ENCODE results near the gene ZNF837.
"Not testable (repeated sequence)": the region's sequence is repeated elsewhere in the genome, so short reads cannot be mapped to it uniquely, and the experiment has no call there.

The ZNF837 gene

DNA sequence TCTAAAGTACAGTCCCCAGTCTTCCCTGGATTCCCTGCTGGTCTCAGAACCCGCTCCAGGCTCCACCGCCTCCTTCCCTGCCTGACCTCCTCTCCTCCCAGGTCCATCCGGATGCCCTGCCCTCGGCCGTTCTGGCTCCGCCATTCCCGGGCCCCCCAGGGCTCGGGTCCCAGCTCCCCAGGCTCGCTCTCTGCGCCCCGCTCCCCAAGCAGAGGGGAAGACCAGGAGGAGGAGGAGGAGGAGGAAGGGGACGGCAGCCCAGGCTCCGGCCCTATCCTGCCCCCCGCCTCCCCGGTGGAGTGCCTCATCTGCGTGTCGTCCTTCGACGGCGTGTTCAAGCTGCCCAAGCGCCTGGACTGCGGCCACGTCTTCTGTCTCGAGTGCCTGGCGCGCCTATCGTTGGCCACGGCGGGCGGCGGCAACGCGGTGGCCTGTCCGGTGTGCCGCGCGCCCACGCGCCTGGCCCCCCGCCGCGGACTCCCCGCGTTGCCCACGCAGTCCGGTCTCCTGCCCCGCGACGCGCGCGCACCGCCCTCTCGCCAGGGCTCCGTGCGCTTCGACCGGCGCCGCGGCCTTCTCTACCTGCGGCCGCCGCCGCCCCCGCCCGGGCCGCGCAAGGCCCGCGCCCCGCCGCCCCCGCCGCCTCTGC is 15.3 kb upstream of the ZNF837 start:
- no peak for DNase-seq (ENCODE audit: low spot score)

DNA sequence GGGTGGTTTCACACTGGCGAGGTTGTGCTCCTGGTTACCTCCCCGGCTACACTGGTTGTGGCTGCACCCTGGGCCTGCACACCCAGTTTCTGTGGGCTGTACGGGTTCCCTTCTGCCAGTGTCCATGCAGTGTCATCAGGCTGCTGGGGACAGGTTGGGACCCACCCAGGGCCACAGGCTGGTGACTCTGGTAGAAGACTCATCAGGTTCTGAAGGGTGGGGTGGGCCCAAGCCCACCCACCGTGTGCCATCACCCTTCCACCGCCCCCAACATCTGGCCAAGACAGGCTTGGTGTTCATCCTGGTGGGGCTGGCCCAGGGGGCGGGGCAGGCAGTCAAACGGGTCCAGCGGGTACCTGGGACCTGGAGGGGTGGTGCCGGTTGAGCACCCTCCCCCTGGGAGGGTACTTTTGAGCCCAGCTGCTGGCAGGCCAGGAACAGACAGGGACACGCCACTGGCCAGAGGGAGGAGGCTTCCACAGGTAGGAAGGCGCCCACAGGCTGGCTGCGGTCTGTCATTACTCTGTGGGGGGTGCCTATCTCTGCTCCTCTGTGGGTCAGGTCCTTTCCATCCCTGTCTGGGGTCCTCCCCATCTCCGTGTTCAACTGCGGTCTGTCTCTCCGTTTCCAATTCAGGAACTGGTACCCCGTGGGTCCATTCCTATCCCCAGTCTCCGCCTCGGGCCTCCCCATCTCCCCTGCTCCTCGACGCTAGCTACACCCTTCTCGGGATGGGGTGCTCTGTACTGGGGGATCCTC is 14.6 kb upstream of the ZNF837 start, which contains the start of gene RNF225:
Gene RNF225 (plus strand): TSS at position 437 of the 759 bp plus-strand sequence. CDS start 434 bp downstream, outside the sequence.
- no peak for DNase-seq (ENCODE audit: low spot score)

DNA sequence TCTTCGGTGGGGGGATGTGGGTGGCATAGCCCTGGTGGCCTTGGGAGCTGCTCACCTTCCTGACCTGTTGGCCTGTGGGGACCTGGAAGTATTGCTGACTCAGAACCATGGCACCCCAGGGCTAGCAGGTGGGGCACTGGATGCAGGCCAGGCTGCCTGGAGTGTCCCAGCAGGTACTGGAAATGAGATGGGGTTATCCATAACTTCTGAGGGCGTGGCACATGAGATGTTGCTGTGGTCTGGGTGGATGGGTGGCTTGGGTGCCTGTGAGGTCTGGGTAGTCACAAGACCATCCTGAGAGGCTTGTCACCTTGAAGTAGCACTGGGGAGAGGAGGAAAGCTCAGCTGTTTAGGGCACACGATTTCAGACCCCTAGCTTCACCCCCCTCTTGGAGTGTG is 14.0 kb upstream of the ZNF837 start:
- DNase-seq (ENCODE audit: low spot score): no peak

DNA sequence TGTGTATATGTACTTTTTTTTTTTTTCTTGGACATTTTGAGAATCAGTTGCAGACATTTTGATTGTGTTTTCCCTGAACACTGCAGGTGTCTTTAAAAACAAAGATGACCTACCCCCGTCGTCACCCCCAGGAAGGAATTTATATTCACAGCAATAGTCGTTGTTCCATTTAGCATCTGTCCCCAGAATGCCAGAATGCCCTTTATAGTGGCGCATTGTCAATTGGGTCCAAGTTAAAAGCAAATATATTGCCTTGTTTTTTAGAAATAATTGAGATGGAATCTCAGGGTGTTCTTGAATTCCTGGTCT is 12.8 kb upstream of the ZNF837 start:
- no peak for DNase-seq (ENCODE audit: low spot score)

DNA sequence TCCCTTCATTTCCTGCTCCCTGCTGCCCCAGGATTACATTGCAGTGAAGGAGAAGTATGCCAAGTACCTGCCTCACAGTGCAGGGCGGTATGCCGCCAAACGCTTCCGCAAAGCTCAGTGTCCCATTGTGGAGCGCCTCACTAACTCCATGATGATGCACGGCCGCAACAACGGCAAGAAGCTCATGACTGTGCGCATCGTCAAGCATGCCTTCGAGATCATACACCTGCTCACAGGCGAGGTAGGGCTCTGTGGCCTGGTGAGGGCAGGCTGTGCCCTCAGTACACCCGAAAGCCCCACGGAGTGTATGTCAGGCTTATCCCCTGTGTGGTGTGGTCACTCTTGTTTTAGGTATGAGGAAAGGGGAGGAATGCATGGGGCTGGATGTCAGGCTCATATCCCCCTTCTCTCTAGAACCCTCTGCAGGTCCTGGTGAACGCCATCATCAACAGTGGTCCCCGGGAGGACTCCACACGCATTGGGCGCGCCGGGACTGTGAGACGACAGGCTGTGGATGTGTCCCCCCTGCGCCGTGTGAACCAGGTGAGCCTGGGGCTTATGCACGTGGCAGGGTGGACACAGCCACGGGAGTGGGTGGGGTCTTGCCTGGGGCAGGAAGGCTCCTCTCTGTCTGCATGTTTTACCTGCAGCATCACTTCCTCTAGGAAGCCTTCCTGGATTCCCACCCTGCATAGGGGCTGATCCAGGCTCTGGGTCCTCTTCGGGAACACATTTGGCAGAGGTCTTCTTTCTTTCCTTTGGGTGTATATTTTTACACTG is 12.3 kb upstream of the ZNF837 start:
- DNase-seq (ENCODE audit: low spot score): no peak

DNA sequence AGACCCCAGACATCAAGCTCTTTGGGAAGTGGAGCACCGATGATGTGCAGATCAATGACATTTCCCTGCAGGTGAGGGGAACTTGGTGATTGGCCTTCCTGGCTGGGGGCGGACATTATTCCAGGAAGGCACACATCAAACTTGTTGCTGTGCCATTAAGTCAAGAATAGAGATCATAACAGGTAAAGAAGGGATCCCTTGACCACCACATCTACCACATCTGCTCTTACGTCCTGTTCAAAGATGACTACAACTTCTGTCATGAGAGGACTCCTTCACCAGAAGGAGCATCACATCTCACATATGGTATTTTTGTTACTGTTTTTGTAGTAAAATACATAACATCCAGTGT is 7.3 kb upstream of the ZNF837 start:
- DNase-seq (ENCODE audit: low spot score): no peak

DNA sequence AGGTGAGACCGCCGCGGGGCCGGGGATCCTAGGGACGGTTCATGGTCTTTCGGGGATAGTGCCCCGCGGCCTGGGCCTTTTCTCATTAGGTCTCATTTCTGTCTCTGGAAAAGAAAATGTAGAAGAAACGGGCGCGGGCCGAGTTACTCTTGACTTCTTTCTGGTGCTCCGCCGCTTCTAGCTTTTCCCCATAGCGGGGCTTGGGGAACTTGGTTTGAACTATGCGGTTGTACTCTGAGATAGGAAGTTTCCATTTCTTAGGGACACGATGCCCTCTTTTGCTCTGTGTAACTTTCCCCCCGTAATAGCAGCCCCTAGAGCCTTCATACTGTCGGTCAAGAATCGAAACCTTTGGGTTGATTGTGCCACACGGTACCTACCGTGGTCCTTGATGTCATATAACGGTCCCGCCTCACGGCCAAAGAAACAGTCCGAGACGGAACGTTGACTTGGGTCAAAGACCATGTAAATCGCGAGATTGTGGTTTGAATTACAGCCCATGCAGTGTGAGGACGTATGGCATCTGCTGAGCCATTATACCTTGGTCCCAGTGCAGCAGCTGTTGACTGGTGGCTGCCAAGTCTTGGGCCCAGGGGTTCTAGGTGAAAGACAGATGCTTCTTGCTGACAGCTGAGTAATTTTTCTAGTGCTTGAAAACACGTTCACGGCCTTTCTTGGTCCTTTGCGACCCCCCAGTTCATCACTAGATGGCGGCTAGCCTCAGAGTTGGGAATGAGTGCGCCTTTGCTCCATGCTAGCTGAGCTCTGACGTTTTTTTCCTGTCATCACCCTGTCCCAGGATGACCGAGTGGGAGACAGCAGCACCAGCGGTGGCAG is 6.7 kb upstream of the ZNF837 start:
- DNase-seq (ENCODE audit: low spot score): no peak

DNA sequence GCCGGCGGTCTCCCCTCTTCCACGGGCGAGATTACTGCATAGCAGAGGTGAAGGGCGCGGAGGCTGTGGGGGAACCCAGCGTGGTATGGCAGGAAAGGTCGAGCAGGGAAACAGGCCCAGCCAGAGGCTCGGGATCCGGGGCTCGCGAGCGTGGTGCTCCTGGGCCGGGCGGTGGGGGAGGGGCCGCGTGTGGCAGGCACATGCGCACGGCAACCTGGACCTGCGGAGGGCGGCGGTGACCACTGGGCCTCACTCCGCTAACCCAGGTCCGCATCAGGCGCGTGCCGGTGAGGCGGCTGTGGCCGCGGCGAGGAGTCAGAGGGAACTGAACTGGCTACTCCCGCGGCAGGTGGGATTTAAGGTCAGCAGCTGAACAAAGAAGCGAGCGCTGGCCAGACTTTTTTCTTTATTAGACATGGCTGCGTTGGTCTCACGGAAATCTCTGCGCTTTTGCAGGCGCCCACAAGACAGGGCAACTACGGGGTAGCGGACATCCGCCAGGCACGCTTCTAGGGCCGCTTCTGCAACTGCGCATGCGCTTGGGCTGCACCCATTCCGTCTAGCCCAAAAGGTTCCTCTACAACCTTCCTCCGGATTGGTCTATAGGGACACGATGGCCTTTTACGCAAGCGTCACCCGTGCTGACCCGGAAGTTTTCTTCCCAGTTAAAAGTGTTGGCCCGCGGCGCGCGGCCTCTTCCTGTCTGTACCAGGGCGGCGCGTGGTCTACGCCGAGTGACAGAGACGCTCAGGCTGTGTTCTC is 5.9 kb upstream of the ZNF837 start, which contains the start of gene RPS5:
Gene RPS5 (plus strand): TSS at position 694 of the 762 bp plus-strand sequence. CDS start 869 bp downstream, outside the sequence.
- DNase-seq (ENCODE audit: low spot score): peak; percentile 99

DNA sequence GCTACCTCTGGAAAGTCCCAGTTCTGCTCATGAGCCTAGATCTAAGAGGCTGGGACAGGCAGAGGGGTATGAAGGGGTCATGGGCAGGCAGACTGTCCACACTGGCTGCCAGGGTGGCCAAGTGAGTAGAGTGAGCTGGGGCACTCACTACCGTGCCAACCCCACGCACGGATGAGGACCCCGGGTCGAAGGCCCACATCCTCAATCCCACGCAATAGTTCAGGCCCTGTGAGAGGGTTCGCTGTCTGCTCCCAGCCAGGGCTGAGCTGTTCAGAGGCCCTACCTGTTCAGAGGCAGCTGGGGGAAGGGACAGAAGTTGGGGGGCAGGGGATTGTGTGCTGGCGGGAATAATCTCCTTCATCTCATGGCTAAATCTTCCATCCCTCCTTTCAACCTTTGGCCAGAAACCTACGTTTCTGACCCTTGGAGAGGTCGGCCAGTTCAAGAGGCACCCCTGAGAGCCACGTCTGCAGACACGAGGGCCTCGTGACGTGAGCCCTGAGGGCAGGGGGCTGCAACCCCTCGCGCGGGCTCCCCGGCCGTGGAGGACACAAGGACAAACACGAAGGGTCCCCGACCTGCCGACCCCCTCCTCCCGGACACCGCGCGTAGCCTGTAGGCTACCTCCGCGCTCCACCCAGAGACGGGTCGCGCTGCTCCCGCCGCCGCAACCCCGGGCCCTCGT is 5.2 kb upstream of the ZNF837 start:
- DNase-seq (ENCODE audit: low spot score): no peak

DNA sequence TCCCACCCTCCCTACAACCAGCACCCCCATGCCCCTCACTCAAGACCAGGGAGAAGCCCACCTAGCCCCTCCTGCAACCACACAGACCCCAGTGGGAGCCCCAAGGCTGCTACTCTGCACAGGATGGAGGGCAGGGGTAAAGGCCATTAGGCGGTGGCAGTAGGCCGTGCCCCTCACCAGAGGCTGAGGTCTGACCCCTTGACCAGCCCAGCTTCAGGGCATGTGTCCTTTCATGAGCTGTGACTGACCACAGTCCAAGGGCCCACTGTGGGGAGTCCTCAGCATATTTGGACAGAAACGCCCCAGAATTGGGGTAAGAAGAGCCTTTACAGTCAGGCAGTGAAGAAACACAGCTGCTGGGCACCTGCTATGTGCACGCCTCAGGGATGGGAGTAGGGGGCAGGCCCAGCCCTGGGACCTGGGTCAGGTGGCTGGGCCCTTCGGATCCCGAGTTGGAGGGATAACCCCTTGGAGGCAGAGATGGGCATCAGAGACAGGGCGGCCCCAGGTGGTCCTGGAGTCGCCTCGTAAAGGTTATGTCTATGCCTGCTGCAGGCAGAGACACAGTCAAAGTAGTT is 4.6 kb upstream of the ZNF837 start:
- DNase-seq (ENCODE audit: low spot score): no peak

DNA sequence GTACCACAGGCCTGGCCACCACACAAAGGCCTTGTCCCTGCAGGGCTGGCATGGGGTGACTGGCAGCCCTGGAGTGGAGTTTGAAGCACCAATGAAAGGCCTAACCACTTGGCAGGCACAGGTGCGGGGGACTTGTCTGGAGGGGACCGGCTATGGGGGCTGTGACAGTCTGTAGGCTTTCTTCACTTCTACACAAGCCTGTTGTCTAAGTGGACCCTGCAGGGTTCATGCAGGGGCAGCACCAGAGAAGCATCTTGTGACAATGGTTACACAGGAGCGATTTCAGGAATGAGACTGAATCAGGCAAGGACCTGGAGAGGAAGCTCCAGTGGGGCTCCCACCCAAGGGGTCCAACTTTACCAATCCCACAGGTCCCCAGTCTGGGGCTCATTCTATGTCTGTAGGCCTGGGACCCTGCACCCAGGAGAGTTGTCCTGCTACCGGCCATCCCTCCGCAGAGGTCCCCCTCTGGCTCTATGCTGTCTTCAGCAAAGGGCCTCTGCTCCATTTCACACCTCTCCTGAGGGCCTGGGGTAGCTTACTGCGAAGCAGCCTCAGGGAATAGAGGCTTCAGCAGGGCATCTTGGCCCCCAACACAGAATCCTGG is 2.3 kb upstream of the ZNF837 start:
- no peak for DNase-seq (ENCODE audit: low spot score)

DNA sequence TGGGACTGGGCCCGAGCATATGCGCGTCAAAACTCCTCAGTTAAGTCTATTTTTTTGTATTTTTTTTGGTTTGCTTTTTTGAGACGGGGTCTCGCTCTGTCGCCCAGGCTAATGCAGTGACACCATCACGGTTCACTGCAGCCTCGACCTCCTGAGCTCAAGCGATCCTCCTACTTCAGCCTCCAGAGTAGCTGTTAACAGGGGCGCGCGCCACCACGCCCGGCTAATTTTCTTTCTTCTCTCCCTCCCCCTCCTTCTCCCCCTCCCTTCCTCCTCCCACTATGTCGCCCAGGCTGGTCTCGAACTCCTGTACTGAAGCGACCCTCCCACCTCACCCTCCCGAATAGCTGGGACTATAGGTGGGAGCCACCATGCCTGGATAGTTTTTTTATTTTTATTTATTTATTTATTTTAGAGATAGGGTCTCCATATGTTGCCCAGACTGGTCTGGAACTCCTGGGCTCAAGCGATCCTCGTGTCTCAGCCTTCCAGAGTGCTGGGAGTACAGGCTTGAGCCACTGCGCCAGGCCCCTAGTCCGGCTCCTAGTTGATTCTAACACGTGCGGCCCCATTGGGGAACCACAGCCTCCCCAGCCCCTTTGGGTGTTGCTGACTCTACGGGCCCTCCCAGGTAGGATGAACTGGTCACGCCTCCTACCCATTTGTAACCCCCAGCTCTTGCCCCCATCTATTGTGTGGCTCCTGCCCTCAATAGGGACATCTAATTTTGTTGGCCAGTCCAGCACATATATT is 806 bp upstream of the ZNF837 start:
- DNase-seq (ENCODE audit: low spot score): no peak

DNA sequence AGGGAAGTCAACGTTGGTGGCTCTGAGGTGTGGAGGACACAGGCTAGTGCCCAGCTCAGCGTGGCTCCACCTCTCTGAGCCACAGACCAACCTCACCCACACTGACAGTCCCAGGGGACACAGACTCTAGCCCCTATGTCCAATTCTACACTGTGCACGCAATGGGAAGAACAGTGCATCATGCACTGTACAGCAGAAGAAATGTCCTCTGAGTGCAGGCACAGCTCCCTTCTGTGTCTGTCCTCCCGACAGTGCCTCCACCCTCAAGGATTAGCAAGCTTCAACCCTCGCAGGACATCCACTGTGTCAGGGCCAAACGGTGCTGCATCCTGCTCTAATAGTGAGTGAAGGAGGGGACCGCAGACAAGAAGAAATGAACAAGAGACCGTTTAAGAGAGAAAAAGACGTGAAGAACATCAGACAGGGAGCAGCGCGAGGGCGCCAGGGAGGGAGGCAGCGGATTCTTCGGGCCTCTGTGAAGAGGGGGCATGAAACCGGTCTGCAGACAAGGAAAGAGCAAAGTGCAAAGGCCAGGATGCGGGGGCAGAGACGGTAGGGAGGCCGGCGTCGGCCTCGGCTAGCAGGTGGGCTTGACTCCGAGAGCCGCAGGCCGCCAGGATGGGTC is 681 bp downstream of the ZNF837 start:
- peak; percentile 26 for DNase-seq (ENCODE audit: low spot score)

DNA sequence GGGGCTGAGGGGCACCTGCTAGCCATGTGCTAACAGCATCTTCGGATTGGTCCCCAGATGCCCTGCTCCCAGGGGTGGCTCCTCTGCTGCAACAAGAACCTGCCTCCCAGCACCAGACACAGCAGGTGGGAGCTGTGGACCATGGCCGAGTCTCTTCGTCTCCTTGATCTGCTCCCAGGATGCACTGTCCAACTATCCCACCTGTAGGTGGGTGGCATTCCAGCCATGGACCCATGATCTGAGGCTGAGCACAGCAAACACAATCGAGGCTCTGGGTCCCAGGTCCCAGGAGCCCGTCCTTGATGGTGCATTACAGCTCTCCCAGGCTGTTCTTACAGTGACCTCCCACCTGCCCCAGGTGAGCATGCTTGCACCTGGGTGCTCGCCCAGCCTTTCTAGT is 1.6 kb downstream of the ZNF837 start:
- DNase-seq (ENCODE audit: low spot score): no peak

DNA sequence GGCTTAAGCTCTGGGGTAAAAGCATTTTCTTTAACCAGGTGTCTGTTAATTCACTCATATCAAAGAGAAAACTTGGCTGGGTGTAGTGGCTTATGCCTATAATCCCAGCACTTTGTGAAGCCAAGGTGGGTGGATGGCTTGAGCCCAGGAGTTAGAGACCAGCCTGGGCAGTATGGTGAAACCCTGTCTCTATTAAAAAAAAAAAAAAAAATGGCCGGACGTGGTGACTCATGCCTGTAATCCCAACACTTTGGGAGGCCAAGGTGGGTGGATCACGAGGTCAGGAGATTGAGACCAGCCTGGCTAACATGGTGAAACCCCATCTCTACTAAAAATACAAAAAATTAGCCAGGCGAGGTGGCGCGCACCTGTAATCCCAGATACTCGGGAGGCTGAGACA is 4.1 kb downstream of the ZNF837 start:
- DNase-seq (ENCODE audit: low spot score): not testable (repeated sequence)

DNA sequence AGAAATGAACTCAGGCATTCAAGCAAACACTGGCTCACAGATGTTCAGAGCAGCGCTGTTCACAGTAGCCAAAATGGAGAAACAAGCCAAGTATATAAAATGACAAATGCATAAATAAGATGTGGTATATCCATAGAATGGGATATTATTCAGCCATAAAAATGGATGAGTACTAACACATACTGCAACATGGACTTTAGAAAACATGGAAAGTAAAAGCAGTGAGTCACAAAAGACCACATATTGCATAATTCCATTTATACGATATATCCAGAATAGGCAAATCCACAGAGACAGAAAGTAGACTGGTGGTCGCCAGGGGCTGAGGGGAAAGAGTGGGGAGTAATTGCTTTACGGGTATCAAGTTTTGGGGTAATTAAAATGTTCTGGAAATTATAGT is 6.6 kb downstream of the ZNF837 start:
- DNase-seq (ENCODE audit: low spot score): no peak

DNA sequence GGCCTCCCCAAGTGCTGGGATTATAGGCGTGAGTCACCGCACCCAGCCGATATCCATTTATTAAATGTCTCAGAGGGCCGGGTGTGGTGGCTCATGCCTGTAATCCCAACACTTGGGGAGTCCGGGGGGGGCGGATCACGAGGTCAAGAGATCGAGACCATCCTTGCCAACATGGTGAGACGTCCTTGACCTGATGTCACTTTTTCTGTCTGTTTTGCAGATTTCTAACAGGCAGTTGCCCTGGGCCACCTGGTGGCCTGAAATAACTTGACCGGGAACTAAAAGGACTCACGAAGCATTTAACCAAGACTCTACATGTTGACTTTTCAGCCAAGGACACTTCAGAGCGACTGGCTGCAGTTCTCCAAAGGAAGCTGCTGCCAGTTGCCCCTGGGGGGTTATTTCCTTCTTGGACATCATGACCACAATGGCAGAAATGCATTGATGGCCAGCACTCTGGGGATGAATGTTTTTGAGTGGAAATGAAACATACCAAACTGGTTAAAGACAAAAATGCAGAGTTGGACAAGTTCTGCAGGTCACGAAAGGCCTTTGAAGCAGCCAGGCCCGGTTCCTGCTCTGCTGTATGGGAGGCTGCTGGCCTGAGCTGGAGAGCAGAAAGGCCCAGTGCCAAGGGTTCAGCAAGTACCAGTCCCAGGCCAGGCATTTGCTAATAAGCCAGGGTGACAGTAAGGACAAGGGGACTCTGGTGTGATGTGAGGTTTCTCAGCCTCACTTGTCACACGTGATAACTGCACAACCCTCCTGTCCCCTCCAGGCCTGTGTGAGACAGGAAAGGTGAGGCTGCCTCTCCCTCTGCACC is 8.3 kb downstream of the ZNF837 start:
- DNase-seq (ENCODE audit: low spot score): no peak
